ENCODE results near the gene ATP6V1G1.

DNA sequence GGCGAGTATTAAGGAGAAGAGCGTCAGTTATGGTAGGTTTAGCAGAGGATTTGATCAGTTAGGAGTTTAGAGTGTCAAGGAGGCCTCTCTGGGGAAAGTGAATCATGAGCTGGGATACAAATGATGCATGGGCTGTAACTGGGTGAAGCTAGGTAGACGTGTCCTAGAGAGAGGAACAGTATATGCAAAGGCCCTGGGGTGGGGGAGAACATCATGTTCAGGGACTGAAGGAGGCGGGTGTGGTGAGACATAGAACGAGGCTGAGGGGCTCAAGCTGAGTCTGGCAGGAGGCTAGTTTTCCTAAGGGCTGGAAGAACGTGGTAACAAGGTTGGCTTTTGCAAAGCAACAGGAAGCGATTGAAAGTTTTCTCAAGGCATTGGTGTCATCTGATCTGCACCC lies 34.0 kb downstream of the ATP6V1G1 start:
- no peak for TF ChIP-seq CTCF (conservative IDR thresholded peaks at IDR 0.05; ENCODE audit: low read length)
- TF ChIP-seq EZH2phosphoT487 (IDR thresholded peaks at IDR 0.05; ENCODE audit: borderline replicate concordance, low read depth, low read length): no peak

Measured in OCI-LY7 (cell line).